ENCODE data around the gene SIVA1.

GRCh38 chr14:104789752-104790743 is 37.1 kb downstream of the SIVA1 start:
- TF ChIP-seq POLR2A (IDR thresholded peaks at IDR 0.05) = no peak
- no peak for TF ChIP-seq CTCF (IDR thresholded peaks at IDR 0.05)

All from esophagus squamous epithelium (tissue), 4 donors.